CD4-positive, alpha-beta T cell treated with Interferon alpha-2 for 1 hour (primary cell): Measurements from ENCODE around the gene MGAT4D.
"Not testable (repeated sequence)": the region's sequence is repeated elsewhere in the genome, so short reads cannot be mapped to it uniquely, and the experiment has no call there.

Source experiments
- DNase-seq, 2 donors: peaks; one replicate each; pipeline ENCODE4 v3.0.0-alpha.2; 2020 to 2022

MGAT4D gene

DNA sequence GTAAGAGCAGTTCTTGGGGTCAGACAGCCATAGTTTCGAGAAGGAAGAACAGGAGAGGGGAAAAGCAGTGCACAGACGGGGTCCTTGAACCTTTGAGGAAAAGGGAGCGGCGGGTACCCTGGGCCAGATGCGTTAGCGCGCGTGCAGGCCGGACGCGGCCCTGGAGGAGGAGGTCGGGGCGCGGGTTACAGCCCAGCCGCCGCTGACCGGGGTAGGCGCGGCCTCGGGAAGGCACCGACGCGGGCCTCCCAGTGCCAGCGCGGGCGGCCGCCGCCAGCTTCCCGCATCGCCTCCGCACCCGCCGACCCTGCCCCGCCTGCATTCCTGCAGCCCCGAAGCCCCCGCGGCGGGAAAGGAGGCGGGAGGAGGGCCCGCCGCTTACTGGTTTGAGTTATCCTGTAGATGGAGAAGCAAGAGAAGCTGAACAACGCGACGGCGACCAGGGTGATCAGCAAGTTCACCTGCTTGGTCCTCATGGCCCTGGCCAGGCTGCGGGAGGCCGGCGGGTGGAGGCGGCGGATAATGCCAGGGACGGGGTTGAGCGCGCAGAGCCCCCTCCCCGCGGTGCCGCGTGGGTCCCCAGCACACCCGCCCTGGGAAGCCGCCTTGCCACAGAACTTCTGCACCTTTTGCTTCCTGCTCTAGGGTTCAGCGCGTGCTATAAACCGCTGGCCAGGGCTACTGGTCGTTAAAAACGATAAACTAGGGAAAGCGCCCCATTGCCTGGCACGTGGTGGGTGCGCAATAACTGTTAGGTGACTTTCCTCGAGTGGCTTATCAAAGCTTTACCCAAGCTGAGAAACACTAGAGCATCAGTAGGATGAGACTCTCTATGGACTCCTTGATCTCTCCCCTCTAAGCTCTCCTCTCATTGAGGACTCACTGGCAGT, at the start of gene MGAT4D:
Gene MGAT4D (minus strand): TSS at position 547 of the 890 bp plus-strand sequence. CDS start 71 bp downstream, at position 476.
- no peak for DNase-seq

DNA sequence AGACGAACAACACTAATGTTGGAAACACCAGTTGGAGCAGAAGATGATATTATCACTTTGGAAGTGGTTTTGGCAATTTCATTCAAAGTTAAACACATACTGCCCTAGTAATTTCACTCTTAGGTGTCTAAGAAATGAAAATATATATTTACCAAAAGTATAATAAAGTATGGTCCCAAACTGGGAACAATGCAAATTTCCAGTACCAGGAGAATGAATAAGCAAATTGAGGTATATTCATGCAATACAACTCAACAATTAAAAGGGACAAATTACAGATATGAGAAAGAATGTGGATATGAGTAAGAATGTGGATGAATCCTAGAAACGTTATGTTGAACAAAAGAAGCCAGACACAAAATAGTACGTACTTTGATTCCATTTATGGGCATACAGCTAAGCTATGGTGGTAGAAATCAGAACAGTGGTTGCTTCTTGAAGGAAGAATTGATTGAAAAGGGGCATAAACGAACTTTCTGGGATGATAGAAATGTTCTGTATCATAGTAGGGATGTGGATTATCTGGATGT, 35.9 kb upstream of the MGAT4D start:
- DNase-seq = no peak

DNA sequence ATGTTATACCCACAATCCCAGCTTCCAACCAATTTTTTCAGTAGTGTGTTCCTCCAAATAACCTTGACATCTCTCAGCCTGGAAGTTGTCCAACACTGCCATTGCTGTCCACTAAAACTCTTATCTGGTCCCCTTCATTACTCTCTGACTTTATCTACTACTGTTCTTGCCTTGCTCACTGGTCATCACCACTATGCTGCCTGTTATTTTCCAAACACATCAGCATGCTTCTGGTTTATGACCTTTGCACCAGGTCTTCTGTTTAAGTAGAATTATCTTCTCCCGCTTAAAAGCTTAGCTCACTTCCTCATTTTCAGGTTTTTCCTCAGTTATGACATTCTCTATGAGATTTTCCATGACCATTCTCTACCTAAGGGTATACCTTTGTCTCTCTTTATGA, 31.3 kb upstream of the MGAT4D start:
- DNase-seq = no peak

DNA sequence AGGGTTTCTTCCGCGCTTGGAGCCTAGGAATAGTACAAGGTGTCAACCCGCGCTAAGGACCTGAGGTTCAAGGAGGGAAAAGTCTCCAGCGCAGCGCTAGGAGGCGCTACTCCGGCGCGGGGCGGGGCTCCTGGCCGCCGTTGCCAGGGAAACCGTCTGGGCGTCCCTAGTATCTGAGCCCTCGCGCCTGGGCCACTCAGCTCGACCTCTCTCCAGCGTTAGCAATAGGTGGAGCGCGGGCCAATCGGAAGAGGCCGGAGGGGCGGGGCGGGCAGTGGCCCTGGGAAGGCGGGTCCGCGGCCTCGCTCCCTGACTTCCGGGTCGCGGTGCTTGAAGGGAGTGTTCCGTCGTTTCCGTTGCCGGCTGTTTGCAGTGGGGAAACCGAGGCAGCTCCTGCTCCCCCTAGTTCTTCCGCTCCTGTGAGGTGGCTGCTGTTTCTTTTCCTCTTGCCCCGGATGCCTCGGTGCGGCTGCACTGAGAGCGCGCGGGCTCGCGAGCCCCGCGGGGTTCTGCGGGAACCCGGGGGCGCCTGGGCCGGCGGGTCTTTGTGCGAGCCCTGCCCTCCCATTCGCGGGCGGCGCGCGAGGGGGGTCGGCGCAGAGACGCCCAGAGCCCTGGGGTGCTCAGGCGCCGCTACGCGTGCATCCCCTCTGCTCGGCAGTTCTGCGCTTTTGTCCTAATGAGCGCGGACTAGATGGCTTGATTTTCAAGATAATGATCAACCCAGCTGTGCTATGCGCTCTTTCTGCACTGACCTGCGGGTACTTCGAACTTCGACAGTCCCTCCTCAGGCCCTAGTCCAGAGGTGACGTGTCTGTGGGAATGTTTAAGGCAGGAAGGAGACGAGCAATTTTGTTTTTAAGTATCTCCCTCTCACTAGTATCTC, 26.0 kb upstream of the MGAT4D start, which contains the start of gene ELMOD2:
Gene ELMOD2 (plus strand): TSS at position 312 of the 886 bp plus-strand sequence. CDS start 1,261 bp downstream, outside the sequence.
- peak; percentile 98 for DNase-seq

DNA sequence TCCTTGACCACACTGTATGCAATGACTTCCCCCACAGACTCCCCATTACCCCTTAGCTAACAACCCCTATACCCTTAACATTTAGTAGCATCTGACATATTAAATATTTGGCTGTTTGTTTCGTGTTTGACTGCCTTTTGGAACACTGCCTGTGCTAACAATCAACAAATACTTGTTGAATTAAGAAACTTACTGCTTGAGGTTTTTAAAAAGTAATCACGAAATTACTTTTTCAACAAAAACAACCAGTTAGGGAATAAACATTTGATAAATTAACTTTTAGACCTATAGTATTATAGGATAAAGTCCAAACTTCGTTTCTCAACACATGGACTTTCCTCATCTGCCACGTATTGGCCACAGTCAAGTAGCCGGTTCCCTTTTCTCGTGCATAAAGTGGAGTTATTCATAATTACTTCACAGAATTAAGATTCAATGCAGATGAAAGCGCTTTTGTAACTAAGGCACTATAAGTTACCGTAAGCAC, 25.3 kb upstream of the MGAT4D start:
- DNase-seq = peak in 1 of 2 donors; percentile 1

DNA sequence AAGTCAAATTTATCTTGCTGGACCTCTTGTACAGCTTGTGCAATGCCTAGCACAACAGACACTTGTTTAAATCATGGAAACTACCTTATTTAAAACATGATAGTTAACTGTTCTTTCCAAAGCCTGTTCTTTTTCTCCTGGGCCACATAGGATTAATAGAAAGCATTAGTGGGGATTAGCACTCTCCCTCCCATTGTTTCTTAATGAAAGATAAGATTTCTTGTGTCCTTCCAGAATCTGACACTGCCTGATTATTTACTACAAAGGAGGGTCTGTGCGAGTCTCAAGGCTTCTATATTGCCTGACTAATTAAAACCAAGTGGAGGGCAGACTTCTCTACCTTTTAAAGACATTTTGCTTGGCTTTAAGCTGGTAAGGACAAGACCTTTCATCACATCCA, 17.3 kb upstream of the MGAT4D start:
- DNase-seq = no peak

DNA sequence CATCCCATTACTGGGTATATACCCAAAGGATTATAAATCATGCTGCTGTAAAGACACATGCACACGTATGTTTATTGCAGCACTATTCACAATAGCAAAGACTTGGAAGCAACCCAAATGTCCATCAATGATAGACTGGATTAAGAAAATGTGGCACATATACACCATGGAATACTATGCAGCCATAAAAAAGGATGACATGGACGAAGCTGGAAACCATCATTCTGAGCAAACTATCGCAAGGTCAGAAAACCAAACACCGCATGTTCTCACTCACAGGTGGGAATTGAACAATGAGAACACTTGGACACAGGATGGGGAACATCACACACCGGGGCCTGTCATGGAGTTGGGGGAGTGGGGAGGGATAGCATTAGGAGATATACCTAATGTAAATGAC, 15.7 kb upstream of the MGAT4D start:
- DNase-seq = not testable (repeated sequence)

DNA sequence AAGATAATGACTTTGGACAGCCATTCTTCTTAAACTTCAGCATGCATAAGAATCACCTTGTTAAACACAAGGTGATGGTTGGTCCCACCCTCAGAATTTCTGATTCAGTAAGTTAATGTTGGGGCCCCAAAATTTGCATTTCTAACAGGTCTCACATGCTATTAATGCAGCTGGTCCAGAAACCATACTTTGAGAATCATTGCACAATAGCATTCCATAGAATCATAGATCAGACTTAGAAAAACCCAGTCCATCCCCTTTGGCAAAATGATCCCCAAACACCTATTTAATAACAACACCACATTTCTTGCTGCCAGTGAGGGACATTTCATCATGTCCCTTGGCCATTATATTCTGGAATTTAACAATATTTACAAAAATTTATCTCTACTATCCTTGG, 6.2 kb upstream of the MGAT4D start:
- DNase-seq = no peak

DNA sequence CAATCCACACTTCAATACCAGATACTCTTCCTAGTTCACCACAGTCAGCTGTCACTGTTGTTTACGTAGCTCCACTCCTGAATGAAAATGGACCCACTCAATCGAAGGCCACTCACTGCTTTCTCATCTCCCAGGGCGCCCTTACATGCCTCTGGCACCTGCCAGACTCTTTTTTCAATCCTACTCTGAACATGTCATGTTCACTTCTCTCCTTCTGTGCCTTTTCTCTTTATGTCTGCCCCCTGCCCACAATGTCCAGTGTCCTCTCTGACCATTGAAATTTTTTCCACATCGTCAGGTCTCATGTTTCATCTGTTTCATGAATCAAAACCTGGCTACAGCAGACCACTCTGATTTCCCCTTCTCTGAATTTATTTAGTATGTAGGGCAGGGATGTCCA, 1.3 kb upstream of the MGAT4D start:
- DNase-seq = no peak

DNA sequence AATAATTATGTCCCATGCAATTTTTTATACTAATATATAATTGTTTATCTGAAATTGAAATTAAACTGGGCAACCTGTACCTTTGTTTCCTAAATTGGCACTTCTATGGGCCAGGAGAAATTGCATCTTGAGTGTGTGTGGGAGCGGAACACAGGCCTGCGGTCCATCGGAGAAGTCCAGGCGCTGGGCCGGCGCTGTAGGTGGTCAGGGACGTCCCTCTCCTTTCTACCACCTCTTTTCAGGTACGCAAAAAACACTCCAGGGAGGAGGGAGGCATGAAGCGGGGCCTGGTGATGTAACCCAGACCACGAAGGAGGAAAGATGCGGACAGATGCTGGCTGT, 717 bp downstream of the MGAT4D start:
- no peak for DNase-seq

DNA sequence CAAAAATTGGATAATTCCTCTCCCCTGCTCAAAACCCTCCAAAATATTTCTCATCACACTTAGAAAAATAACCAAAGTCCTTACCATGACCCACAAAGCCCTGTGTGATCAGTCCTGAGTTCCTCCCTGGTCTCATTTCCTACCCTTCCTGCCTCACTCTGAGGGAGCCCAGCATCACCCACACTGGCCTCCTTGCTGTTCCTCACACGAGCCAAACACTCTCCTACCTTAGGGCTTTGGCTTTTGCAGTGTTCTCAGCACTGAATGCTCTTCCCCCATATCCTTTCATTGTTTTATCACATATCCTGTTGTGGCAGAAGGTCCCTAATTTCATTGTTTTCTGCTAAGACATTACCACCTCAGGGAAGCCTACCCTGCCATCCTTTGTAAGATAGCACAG, 12.2 kb downstream of the MGAT4D start:
- DNase-seq = no peak

DNA sequence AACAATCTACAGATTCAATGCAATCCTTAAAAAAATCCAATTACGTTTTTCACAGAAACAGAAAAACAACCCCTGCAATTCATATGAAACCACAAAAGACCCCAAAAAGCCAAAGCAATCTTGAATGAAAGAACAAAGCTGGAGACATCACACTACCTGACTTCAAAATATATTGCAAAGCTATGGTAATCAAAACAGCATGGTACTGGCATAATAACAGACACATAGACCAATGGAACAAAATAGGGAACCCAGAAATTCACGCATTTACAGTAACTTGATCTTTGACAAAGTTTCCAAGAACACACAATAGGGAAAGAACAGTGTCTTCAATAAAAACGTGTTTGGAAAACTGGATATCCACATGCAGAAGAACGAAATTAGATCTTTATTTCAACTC, 14.6 kb downstream of the MGAT4D start:
- DNase-seq = no peak

DNA sequence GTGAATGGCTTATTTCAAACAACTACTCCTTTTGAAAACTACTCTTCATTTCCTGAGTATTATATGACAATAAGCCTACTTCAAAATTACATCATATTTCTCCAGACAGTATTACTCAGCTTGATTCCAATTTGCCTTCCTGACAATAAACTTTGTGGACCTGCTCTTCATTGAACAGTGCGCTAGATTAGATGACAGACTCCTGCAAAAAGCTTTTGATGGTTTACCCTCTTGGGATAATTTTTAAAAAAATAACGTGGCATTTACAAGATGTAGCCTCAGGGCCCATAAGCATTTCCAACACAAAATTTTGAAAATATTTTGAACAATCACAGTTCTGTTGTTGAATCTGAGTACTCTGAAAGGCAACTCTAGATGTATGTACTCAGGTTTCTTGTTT, 25.9 kb downstream of the MGAT4D start:
- no peak for DNase-seq

DNA sequence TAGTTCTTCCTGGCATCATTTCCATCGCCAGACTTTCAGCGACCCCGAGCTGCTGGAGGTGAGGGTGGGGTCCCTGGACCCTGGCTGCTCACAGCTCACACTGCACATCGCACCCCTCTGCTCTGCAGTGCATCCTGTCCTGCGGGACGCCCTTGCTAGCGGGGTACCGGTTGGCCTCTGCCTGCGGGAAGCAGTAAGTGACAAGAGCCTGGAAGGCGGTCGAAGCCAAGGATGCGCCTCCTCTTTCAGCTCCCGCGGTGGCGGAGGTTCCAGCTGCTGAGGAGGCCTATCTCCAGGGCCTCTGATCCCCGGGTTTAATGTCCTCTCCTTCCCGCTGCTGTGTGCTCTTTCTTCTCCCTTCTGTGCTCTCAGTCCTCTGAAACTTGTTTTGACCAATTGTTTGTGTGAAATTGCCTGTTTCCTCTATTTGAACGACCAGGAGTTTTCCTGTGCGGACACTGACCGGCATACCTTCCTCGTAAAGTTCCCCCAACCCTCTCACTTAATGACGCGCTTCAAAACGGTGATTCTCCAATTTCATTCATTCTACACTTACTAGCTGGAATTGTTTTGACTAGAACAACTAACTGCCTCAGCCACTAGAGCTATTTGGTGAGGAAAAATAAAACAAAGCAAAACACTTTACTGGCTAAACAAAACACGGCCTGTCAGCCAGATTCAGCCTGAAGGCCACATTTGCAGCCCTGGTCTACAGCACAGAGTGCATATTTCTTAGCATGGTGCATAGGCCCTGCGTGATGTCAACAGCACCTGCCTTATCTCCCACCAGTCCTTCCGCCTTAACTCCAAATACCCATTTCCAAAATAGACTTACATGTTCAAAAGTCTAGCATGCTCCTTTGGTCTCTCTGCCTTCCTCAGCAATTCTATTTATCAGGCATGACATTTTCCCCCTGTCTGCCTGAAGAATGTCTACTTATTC, 28.0 kb downstream of the MGAT4D start:
- DNase-seq = no peak

DNA sequence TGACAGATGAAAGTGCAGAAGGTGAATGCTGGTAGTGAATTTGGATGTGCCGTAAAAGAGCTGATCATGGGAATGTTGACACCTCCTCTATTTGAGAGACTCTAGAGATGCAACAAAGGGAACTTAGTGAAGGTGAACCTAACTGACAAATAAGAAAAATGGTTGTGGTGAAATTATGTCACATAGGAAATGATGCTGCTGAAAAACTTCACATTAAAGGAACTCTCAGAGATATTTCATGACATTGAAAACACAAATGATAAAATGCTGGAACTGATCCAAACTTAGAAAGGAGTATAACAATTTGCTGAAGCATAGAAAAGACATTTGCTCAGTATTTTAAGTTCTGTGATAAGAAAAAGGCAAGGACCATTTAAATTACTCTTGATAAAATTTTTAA, 31.9 kb downstream of the MGAT4D start:
- DNase-seq = no peak

DNA sequence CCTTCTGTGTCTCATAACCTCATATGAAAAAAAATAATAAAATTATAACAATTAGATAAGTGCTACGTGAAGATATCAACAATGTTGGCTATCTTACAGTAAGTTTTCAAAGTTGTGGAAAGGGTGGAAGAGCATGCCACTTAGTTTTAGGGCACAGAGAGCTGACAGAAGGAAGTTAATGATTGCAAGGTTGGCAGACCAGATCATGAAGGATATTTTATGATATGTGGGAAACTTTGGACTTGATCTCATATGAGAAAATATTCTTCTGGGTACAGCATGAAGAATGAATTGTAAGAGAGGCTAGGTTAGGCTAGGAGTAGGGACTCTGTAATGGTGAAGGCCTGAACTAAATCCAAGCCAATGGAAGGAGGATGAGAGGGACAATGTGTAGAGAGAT, 34.5 kb downstream of the MGAT4D start:
- DNase-seq = no peak

DNA sequence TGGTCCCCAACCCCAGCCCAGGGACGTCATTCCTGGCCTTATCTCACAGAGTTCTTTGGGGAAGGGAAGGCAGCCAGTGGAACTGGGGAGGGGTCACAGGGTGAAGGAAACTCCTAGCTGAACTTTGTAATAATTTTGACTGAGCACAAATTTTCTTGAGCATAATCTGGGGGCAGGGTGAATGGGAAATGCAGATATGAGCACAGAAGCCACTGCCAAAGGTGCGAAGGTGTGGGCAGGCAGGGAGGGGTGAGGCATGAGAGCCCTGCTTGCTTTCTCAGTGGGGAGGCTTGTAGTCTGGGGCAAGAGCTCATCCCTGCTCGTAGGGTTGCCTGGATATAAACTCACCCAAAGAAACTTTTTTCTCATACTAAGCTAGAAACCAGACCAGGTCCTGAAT, 34.9 kb downstream of the MGAT4D start:
- DNase-seq = no peak

DNA sequence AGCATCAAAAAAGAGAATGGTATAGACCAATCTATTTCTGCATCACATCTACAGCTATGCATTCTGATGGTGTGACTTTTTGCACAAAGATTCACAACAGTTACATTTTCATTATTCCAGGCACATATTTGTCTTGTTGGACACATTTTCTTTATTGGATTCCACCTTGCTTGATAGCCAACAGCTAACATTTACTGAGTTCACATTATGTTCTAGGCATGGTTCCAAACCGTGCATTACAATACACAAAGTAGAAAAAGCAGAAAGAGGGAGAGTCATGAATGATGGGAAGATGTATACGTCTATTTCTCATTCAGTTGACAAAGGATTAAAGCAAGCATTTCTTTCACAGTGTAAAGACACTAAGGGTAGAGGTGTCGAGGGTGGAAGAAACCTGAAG, 47.7 kb downstream of the MGAT4D start:
- no peak for DNase-seq

DNA sequence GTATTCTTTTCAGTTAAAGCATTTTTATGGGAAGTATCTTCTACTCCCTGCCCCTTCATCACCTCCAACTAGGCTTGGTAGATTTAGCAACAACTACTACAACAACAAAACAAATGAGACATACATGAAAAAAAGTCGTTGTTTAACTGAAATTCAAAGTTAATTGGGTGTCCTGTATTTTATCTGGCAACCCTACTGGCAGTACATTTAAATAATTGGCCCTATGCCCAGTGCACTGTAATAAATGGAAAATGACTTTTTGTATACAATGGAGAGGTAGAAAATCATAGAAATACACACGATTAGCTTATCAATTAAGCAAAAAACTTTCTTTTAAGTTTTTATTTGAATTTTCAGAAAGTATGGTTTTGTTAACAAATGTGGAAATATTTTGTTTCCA, 49.3 kb downstream of the MGAT4D start:
- DNase-seq = no peak

DNA sequence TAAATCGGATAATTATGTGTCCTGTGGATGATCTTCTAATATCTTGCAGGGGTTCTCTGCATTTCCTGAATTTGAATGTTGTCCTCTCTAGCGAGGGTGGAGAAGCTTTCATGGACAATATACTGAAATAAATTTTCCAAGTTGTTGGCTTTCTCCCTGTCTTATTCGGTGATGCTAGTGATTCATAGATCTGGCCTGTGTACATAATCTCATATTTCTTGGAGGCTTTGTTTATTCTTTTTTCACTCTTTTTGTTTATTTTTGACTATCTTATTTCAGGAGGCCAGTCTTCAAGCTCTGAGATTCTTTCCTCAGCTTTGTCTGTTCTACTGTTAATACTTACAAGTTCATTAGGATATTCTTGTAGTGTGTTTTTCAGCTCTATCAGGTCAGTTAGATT, 49.9 kb downstream of the MGAT4D start:
- DNase-seq = no peak

DNA sequence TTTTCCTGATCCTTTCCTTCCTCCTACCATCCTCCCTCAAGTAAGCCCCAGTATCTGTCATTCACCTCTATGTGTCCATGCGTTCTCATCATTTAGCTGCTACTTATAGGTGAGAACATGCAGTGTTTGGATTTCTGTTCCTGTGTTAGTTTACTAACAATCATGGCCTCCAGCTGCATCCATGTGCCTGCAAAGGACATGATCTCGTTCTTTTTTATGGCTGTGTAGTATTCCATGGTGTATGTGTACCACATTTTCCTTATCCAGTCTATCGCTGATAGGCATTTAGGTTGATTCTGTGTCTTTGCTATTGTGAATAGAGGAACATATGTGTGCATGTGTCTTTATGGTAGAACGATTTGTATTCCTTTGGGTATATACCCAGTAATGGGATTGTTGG, 53.7 kb downstream of the MGAT4D start:
- not testable (repeated sequence) for DNase-seq

DNA sequence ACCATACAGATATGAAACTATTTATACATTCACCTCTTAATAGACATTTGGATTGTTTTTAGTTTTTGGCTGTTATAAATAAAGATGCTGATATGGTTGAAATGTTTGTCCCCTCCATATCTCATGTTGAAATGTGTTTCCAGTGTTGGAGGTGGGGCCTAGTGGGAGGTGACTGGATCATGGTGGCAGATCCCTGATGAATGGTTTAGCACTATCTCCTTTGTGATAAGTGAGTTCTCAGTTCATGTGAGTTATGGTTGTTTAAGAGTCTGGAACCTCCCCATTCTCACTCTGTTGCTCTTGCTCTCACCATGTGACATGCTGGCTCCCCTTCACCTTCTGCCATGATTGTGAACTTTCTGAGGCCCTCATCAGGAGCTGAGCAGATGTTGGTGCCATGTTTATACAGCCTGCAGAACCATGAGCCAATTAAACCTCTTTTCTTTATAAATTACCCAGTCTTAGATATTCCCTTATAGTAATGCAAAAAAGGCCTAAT, 58.4 kb downstream of the MGAT4D start:
- DNase-seq = no peak
